Measurements from ENCODE around the gene SLC18A3. TPM values are rescaled to one million over a fixed set of nuclear protein-coding genes. Genes with fewer than 3 reads are reported as not detected.

SLC18A3 gene
- total RNA-seq, 1 donor from 2014 or later = not detected

GRCh38 chr10:49585387-49585786 is 24.7 kb upstream of the SLC18A3 start:
- intact Hi-C loops (cut with micrococcal nuclease) = no loop called here
- Mint-ChIP-seq H3K27me3 (ENCODE audit: insufficient read depth) (peaks cover 8% of the 10 kb centered on the region), H3K36me3 (ENCODE audit: low read depth) (no peaks in the 10 kb centered on the region), H3K4me3 (no peak overlapping the region), H3K27ac (no peak overlapping the region), H3K9me3 (peaks cover 6% of the 10 kb centered on the region), H3K4me1 (ENCODE audit: low read depth) (peaks cover 7% of the 10 kb centered on the region)
- DNase-seq (ENCODE audit: low spot score) = no peak

GRCh38 chr10:49587981-49588380 is 22.1 kb upstream of the SLC18A3 start:
- H3K36me3 Mint-ChIP-seq (ENCODE audit: low read depth) = no peaks in the 10 kb centered on the region
- no peaks in the 10 kb centered on the region for H3K4me1 Mint-ChIP-seq (ENCODE audit: low read depth)
- no peak overlapping the region for H3K27ac Mint-ChIP-seq
- intact Hi-C loops (cut with micrococcal nuclease) = no loop called here
- H3K27me3 Mint-ChIP-seq (ENCODE audit: insufficient read depth) = peaks cover 6% of the 10 kb centered on the region
- DNase-seq (ENCODE audit: low spot score) = no peak
- no peak overlapping the region for H3K4me3 Mint-ChIP-seq
- peaks cover 6% of the 10 kb centered on the region for H3K9me3 Mint-ChIP-seq

DNA sequence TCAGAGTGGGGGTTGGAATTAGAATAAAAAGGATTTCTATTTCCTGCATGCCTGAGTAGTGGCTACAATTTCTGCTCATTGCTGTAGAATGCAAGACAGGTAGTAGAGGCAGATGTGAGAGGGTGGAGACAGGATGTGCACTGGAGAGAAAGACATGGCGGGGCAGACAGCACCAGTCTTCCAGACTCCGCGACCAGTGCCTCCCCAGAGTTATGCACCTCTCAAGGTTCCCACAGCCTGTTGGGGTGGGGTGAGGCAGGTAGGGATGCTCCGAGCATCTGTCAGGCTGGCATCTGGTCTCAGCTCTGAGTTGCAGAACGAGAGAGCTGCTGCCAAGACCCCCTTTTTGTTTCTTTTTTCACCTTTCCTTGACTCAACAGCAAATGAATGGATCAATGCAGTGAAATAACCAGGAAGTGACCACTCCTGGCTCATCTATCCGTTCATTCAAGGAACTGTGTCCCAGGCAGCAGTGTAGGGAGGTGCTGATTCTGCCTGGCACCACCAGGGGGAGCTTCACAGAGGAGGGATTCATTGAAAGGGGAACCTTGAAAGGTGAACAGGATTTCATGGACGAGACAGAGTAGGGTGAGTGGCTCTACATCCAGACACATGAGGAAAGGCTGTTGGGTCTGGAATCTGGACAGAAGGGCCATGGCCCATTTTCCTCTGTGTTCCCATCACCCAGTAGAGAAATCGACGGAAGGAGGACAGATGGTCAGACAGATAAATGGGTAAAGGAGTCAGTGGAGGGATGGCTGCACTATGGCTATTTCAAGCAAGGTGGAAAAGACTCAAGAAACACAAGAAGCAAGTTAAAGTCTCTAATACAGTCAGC is 17.2 kb upstream of the SLC18A3 start:
- peak; percentile 25 for DNase-seq (ENCODE audit: low spot score)
- H3K4me3 Mint-ChIP-seq = no peak overlapping the region

GRCh38 chr10:49593564-49593875 is 16.6 kb upstream of the SLC18A3 start:
- peaks cover 3% of the 10 kb centered on the region for H3K27me3 Mint-ChIP-seq (ENCODE audit: insufficient read depth)
- H3K27ac Mint-ChIP-seq = no peak overlapping the region
- intact Hi-C loops (cut with micrococcal nuclease) = loop anchor here (5.0 kb wide), 1 partner anchor 94 kb away; no protein-coding TSS in a partner anchor
- H3K36me3 Mint-ChIP-seq (ENCODE audit: low read depth) = no peaks in the 10 kb centered on the region
- H3K4me1 Mint-ChIP-seq (ENCODE audit: low read depth) = no peaks in the 10 kb centered on the region
- H3K4me3 Mint-ChIP-seq = no peak overlapping the region
- H3K9me3 Mint-ChIP-seq = peaks cover 6% of the 10 kb centered on the region
- DNase-seq (ENCODE audit: low spot score) = no peak

More for the DNA sequence above, 17.2 kb upstream of the SLC18A3 start:
- Mint-ChIP-seq H3K9me3 (peaks cover 6% of the 10 kb centered on the region), H3K4me1 (ENCODE audit: low read depth) (no peaks in the 10 kb centered on the region), H3K27ac (no peak overlapping the region), H3K27me3 (ENCODE audit: insufficient read depth) (peaks cover 6% of the 10 kb centered on the region), H3K36me3 (ENCODE audit: low read depth) (no peaks in the 10 kb centered on the region)
- intact Hi-C loops (cut with micrococcal nuclease) = loop anchor here (5.0 kb wide), 1 partner anchor 94 kb away; no protein-coding TSS in a partner anchor

DNA sequence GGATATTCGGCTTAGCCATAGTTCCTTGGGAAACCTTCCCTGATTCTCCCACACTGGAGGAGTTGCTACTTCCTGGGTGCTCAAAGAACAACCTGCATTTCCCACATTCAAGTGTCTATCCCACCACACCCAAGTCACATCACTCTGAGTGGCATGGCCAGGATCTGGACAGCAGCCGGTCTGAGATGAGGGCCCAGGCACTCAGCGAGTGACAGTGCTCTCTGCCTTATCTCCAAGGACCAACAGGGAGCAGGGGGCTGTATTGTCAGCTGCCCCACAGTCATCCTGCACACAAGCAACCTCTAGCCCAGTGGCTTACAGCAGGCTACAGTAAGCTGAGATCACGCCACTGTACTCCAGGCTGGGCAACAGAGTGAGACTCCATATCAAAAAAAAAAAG is 16.1 kb upstream of the SLC18A3 start:
- peaks cover 3% of the 10 kb centered on the region for H3K27me3 Mint-ChIP-seq (ENCODE audit: insufficient read depth)
- H3K4me1 Mint-ChIP-seq (ENCODE audit: low read depth) = no peaks in the 10 kb centered on the region
- peaks cover 5% of the 10 kb centered on the region for H3K9me3 Mint-ChIP-seq
- H3K4me3 Mint-ChIP-seq = no peak overlapping the region
- DNase-seq (ENCODE audit: low spot score) = no peak
- intact Hi-C loops (cut with micrococcal nuclease) = loop anchor here (5.0 kb wide), 1 partner anchor 93 kb away; no protein-coding TSS in a partner anchor
- H3K36me3 Mint-ChIP-seq (ENCODE audit: low read depth) = no peaks in the 10 kb centered on the region
- H3K27ac Mint-ChIP-seq = no peak overlapping the region

DNA sequence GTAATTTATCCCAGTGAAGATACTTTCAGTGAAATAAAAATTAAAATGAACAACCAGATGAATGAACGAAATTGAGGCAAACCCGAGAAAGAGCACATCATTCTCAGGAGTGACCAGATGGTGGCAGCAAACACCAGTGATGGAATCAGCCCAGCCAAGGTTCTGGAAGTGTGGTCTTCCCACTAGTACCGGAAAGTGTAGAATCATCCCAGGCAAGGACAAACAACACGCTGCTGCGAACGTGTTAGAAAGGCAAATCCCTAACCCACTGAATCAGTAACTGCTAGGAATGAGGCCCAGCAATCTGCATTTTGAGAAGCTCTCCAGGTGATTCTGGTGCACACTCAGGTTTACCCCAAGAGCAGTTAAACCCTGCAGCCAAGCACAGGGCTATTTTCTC is 15.5 kb upstream of the SLC18A3 start:
- DNase-seq (ENCODE audit: low spot score) = no peak
- no peak overlapping the region for H3K27ac Mint-ChIP-seq
- no peaks in the 10 kb centered on the region for H3K4me1 Mint-ChIP-seq (ENCODE audit: low read depth)
- intact Hi-C loops (cut with micrococcal nuclease) = loop anchor here (5.0 kb wide), 1 partner anchor 93 kb away; no protein-coding TSS in a partner anchor
- peaks cover 3% of the 10 kb centered on the region for H3K27me3 Mint-ChIP-seq (ENCODE audit: insufficient read depth)
- H3K36me3 Mint-ChIP-seq (ENCODE audit: low read depth) = no peaks in the 10 kb centered on the region
- no peak overlapping the region for H3K4me3 Mint-ChIP-seq
- no peaks in the 10 kb centered on the region for H3K9me3 Mint-ChIP-seq

GRCh38 chr10:49595003-49595712 is 15.0 kb upstream of the SLC18A3 start:
- intact Hi-C loops (cut with micrococcal nuclease) = no loop called here
- H3K4me3 Mint-ChIP-seq = no peak overlapping the region

GRCh38 chr10:49595713-49596492 is 14.2 kb upstream of the SLC18A3 start:
- Mint-ChIP-seq H3K4me3 (no peak overlapping the region), H3K9me3 (no peaks in the 10 kb centered on the region), H3K4me1 (ENCODE audit: low read depth) (no peaks in the 10 kb centered on the region), H3K27ac (no peak overlapping the region), H3K27me3 (ENCODE audit: insufficient read depth) (peaks cover 3% of the 10 kb centered on the region), H3K36me3 (ENCODE audit: low read depth) (no peaks in the 10 kb centered on the region)
- intact Hi-C loops (cut with micrococcal nuclease) = no loop called here
- no peak for DNase-seq (ENCODE audit: low spot score)

More at GRCh38 chr10:49595003-49595712, 15.0 kb upstream of the SLC18A3 start:
- H3K9me3 Mint-ChIP-seq = no peaks in the 10 kb centered on the region
- H3K36me3 Mint-ChIP-seq (ENCODE audit: low read depth) = no peaks in the 10 kb centered on the region
- no peak overlapping the region for H3K27ac Mint-ChIP-seq
- H3K4me1 Mint-ChIP-seq (ENCODE audit: low read depth) = no peaks in the 10 kb centered on the region
- no peak for DNase-seq (ENCODE audit: low spot score)
- peaks cover 3% of the 10 kb centered on the region for H3K27me3 Mint-ChIP-seq (ENCODE audit: insufficient read depth)

- Mint-ChIP-seq H3K9me3 (no peaks in the 10 kb centered on the region), H3K27me3 (ENCODE audit: insufficient read depth) (peaks cover 3% of the 10 kb centered on the region), H3K4me3 (no peak overlapping the region), H3K27ac (no peak overlapping the region), H3K4me1 (ENCODE audit: low read depth) (no peaks in the 10 kb centered on the region), H3K36me3 (ENCODE audit: low read depth) (no peaks in the 10 kb centered on the region)
- DNase-seq (ENCODE audit: low spot score) = no peak
- intact Hi-C loops (cut with micrococcal nuclease) = no loop called here
These were observed 13.7 kb upstream of the SLC18A3 start for GRCh38 chr10:49596493-49596809.

GRCh38 chr10:49596836-49597235 is 13.3 kb upstream of the SLC18A3 start:
- Mint-ChIP-seq H3K4me1 (ENCODE audit: low read depth) (no peaks in the 10 kb centered on the region), H3K36me3 (ENCODE audit: low read depth) (no peaks in the 10 kb centered on the region), H3K9me3 (no peaks in the 10 kb centered on the region), H3K27ac (no peak overlapping the region), H3K4me3 (no peak overlapping the region), H3K27me3 (ENCODE audit: insufficient read depth) (peaks cover 3% of the 10 kb centered on the region)
- intact Hi-C loops (cut with micrococcal nuclease) = no loop called here
- DNase-seq (ENCODE audit: low spot score) = no peak

DNA sequence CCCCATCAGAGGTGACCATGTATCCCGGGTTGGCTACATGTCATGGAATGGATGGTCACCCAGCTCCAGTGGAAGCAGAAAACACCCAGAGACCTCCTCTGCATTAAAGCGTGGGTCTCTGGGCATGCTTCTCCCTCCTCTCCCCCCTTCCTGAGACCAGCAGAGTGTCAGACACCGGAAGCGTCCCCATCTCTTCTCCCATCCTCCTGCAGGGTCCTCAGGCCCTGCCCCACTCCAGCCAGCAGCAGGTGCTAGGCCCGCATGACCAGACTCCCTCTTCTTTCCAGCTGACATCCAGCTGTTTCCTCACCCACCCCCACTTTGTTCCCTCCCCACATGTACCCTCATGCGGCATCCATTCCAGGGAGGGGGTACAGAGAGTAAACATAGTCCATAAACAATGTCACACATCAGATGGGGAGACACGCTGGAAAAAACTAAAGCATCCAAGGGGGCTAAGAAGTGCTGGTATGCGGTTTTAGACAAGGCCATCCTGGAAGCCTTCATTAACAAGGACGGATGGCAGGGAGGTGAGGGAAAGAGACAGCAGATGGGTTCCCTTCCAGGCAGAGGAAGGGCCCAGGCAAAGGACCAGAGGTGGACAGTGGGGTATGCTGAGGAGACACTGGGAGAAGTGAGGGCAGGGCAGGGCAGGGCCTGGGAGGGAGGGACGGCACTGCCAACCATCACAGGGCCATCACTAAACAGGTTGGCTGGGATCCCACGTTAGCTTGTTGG is 12.5 kb upstream of the SLC18A3 start:
- H3K4me1 Mint-ChIP-seq (ENCODE audit: low read depth) = no peaks in the 10 kb centered on the region
- DNase-seq (ENCODE audit: low spot score) = no peak
- H3K27me3 Mint-ChIP-seq (ENCODE audit: insufficient read depth) = peaks cover 3% of the 10 kb centered on the region
- intact Hi-C loops (cut with micrococcal nuclease) = no loop called here
- no peak overlapping the region for H3K4me3 Mint-ChIP-seq
- H3K27ac Mint-ChIP-seq = no peak overlapping the region
- H3K9me3 Mint-ChIP-seq = no peaks in the 10 kb centered on the region
- no peaks in the 10 kb centered on the region for H3K36me3 Mint-ChIP-seq (ENCODE audit: low read depth)

DNA sequence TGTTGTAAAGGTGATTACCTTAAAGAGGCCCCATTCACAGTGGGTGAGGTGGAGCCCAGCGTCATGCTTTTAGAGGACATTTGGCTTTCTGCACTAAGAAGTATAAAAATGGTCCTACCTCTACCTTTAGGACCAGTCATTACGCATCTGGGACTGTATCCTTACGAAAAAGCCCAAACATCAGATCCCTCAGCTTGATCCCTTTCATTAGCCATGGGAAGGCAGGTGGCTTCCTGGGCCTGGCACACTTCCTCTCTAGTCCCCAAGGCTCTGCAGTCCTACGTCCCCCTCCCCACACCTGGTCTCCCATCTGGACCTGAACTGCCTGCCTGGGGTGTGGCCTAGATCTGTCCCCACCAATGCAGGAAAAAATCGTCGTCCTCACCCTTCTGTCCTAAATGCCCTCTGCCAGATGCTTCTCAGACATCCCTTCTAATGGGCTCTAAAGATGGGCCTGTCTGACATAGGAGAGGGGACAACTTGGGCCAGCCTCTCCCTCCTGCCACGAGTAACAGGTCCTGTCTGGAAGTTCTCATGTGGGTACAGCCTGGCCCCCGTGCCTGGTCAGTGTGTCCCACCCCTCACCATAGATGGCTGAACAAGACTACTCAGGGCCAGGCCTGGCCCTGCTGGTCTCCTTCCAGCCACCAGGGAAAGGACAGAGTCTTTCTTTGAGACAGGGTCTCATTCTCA is 11.8 kb upstream of the SLC18A3 start:
- peaks cover 10% of the 10 kb centered on the region for H3K27me3 Mint-ChIP-seq (ENCODE audit: insufficient read depth)
- no peak for DNase-seq (ENCODE audit: low spot score)
- H3K9me3 Mint-ChIP-seq = no peaks in the 10 kb centered on the region
- no peaks in the 10 kb centered on the region for H3K36me3 Mint-ChIP-seq (ENCODE audit: low read depth)
- H3K4me1 Mint-ChIP-seq (ENCODE audit: low read depth) = no peaks in the 10 kb centered on the region
- no peak overlapping the region for H3K4me3 Mint-ChIP-seq
- H3K27ac Mint-ChIP-seq = no peak overlapping the region
- intact Hi-C loops (cut with micrococcal nuclease) = no loop called here

All from activated T-helper 1 cell treated with anti-CD3 and anti-CD28 coated beads, Interleukin-12 subunit alpha, Interleukin-12 subunit beta, Interleukin-2, Interleukin-4 antibody, amounts not matched to agents 30 ng/mL and 10 ng/mL and 1 ng/mL, durations not matched to agents 14 hours and 24 hours and 36 hours (primary cell).